Endothelial cell of umbilical vein (primary cell): Measurements from ENCODE around the gene CNDP2. TPM values are rescaled to one million over a fixed set of nuclear protein-coding genes. Genes with fewer than 3 reads are reported as not detected.

ENCODE experiments used
- BruUV-seq: library from RNA; stranded (reverse); fragments of 400-500 nt; replicated peaks from 2 replicates; lab custom pipeline; 2021; lab: Mats Ljungman, UMichigan
- CTCF ChIA-PET: fragments of 300-600, 350-600 bp; sonication (Branson Sonifier 250); formaldehyde crosslinking; loops from one replicate; lab custom pipeline; 2021; ENCODE audit warnings: antibody characterized with exemption, inconsistent platforms; lab: Charles Lee
- POLR2A ChIA-PET: fragments of 300-600, 350-600 bp; sonication (Branson Sonifier 250); formaldehyde crosslinking; loops from one replicate; lab custom pipeline; 2021; ENCODE audit warnings: antibody characterized with exemption, inconsistent platforms; lab: Charles Lee
- DNase-seq: peaks from one replicate; pipeline ENCODE4 v3.0.0-alpha.2; 2011; ENCODE audit warnings: low read depth, low spot score
- FAIRE-seq: peaks from 2 replicates; lab custom pipeline; 2011; peaks lifted over from hg19 to GRCh38; lab: Jason Lieb, UNC
- H2AFZ ChIP-seq: 2 replicates; pipeline ENCODE4 v1.6.0; 2012; ENCODE audit warnings: low read depth, low read length, control low read depth, inconsistent platforms
- H3K27ac ChIP-seq: 2 replicates; pipeline ENCODE4 v1.5.1; 2011; ENCODE audit warnings: low read depth, mild to moderate bottlenecking, control low read depth, low read length, moderate library complexity; ENCODE audit not compliant: insufficient read depth
- H3K27me3 ChIP-seq, 2 experiments: 2 replicates each; pipeline versions ENCODE4 v1.6.0 to v1.6.1; 2011; ENCODE audit warnings: low read length in 2 of 2, mixed read lengths in 1 of 2; ENCODE audit not compliant: control insufficient read depth in 2 of 2, insufficient read depth in 2 of 2
- H3K36me3 ChIP-seq, 2 experiments: 2 replicates in 1 of 2; 3 replicates in 1 of 2; pipeline ENCODE4 v1.5.1; 2011; ENCODE audit warnings: low read length in 2 of 2, mild to moderate bottlenecking in 1 of 2, moderate library complexity in 1 of 2; ENCODE audit not compliant: control insufficient read depth in 2 of 2, insufficient read depth in 2 of 2; ENCODE audit errors: extremely low read depth in 1 of 2
- H3K4me1 ChIP-seq: 3 replicates; pipeline ENCODE4 v1.5.1; 2011; ENCODE audit warnings: mild to moderate bottlenecking, low read length; ENCODE audit not compliant: control insufficient read depth, insufficient read depth; ENCODE audit errors: extremely low read depth
- H3K4me2 ChIP-seq: 2 replicates; pipeline ENCODE4 v1.6.1; 2011; ENCODE audit warnings: low read length, control low read depth, mixed read lengths; ENCODE audit not compliant: insufficient read depth
- H3K4me3 ChIP-seq, 3 experiments: fragments of 200-600 bp in 1 of 3; sonication (generic), shearing (Covaris generic) in 1 of 3; replicated peaks in 1 of 3; 2 replicates each; pipeline ENCODE4 v1.5.1; 2011 to 2016; ENCODE audit warnings: control low read depth in 3 of 3, low read length in 3 of 3, mild to moderate bottlenecking in 2 of 3, inconsistent platforms in 1 of 3, low read depth in 1 of 3, moderate library complexity in 1 of 3; ENCODE audit not compliant: insufficient read depth in 1 of 3
- H3K79me2 ChIP-seq: 2 replicates; pipeline ENCODE4 v1.6.0; 2012; ENCODE audit warnings: low read length, inconsistent platforms; ENCODE audit not compliant: control insufficient read depth, insufficient read depth
- H3K9ac ChIP-seq: replicated peaks from 2 replicates; pipeline ENCODE3; 2011; ENCODE audit warnings: low read length, control low read depth; ENCODE audit not compliant: insufficient read depth; ENCODE audit errors: extremely low read depth
- H3K9me1 ChIP-seq: replicated peaks from 3 replicates; pipeline ENCODE4 v1.6.0; 2011; ENCODE audit warnings: mild to moderate bottlenecking, low read length; ENCODE audit not compliant: control insufficient read depth, insufficient read depth; ENCODE audit errors: extremely low read depth
- H3K9me3 ChIP-seq: replicated peaks from 2 replicates; pipeline ENCODE4 v1.5.1; 2012; ENCODE audit warnings: low read length, inconsistent platforms; ENCODE audit not compliant: control insufficient read depth, insufficient read depth
- H4K20me1 ChIP-seq: replicated peaks from 2 replicates; pipeline ENCODE3; 2011; ENCODE audit warnings: mild to moderate bottlenecking, low read length; ENCODE audit not compliant: control insufficient read depth, insufficient read depth; ENCODE audit errors: extremely low read depth
- CTCF ChIP-seq, 2 donors: IDR thresholded peaks; 1 replicate in 1 of 2; 2 replicates in 1 of 2; pipeline ENCODE4 v1.5.1; 2011; ENCODE audit warnings: low read length in 2 of 2, mild to moderate bottlenecking in 2 of 2, moderate library complexity in 2 of 2, control low read depth in 1 of 2, inconsistent platforms in 1 of 2, low read depth in 1 of 2; ENCODE audit not compliant: insufficient read depth in 1 of 2; ENCODE audit errors: extremely low read depth in 1 of 2
- EZH2 ChIP-seq: IDR thresholded peaks from 2 replicates; pipeline ENCODE4 v1.6.1; 2012; ENCODE audit warnings: borderline replicate concordance, low read depth, mild to moderate bottlenecking, moderate library complexity, low read length, inconsistent platforms; ENCODE audit not compliant: severe bottlenecking
- FOS ChIP-seq: IDR thresholded peaks from 2 replicates; pipeline ENCODE4 v1.6.1; 2011; ENCODE audit warnings: mild to moderate bottlenecking, low read length, moderate library complexity, borderline replicate concordance; ENCODE audit not compliant: insufficient read depth
- GATA2 ChIP-seq: IDR thresholded peaks from 2 replicates; pipeline ENCODE4 v1.7.0; 2011; ENCODE audit warnings: low read depth, mild to moderate bottlenecking, moderate library complexity, mixed read lengths, low read length; ENCODE audit not compliant: insufficient read length, insufficient read depth
- JUN ChIP-seq: IDR thresholded peaks from 2 replicates; pipeline ENCODE4 v1.6.1; 2011; ENCODE audit warnings: borderline replicate concordance, low read depth; ENCODE audit not compliant: insufficient read length, insufficient read depth
- MAX ChIP-seq: IDR thresholded peaks from 2 replicates; pipeline ENCODE4 v1.6.1; 2011; ENCODE audit not compliant: insufficient read depth, insufficient read length
- MYC ChIP-seq: IDR thresholded peaks from one replicate; pipeline ENCODE4 v1.6.1; 2011; ENCODE audit warnings: mild to moderate bottlenecking, low read depth, low read length
- POLR2A ChIP-seq: IDR thresholded peaks from 2 replicates; pipeline ENCODE4 v1.6.1; 2012; ENCODE audit warnings: low read depth, mild to moderate bottlenecking, control low read depth, low read length
- POLR2AphosphoS5 ChIP-seq: IDR thresholded peaks from 2 replicates; pipeline ENCODE4 v1.6.1; 2012; ENCODE audit warnings: low read depth, mild to moderate bottlenecking, control low read depth, low read length, moderate library complexity; ENCODE audit not compliant: insufficient read depth
- dilution Hi-C: fragments of 300-500 bp; cut with MboI; formaldehyde crosslinking; loops from one replicate; pipeline ENCODE4 v1.15.0; 2019; ENCODE audit warnings: low sequenced_read_pairs; ENCODE audit not compliant: extremely low pct_ligation_motif_present
- intact Hi-C: fragments of 100-400 bp; cut with micrococcal nuclease; formaldehyde crosslinking; loops from one replicate; pipeline ENCODE4 v1.10.0; 2022
- polyA plus RNA-seq, 4 experiments: library from polyadenylated mRNA; depleted of rRNA in 3 of 4; stranded (reverse) in 3 of 4; unstranded in 1 of 4; fragments of >200 nt; gene quantifications; 2 replicates each; pipeline versions ENCODE4 v1.2.1 to v1.2.3, GENCODE V29; 2011 to 2012; ENCODE audit warnings: missing spikeins in 1 of 4
- total RNA-seq: library from RNA; stranded (reverse); gene quantifications from 2 replicates; pipeline ENCODE4 v1.2.3, GENCODE V29; 2021

Gene CNDP2
- total and polyA plus RNA-seq, 2 donors (not counting 3 experiments of a cell fraction or from before 2014, with no cell fraction given): 52.9 to 123 TPM

GRCh38 chr18:74544898-74545297, 48.7 kb downstream of the CNDP2 start:
- TF ChIP-seq FOS: no peak
- no peak for TF ChIP-seq MAX
- TF ChIP-seq GATA2: no peak
- no peak for TF ChIP-seq MYC
- TF ChIP-seq EZH2: no peak
- TF ChIP-seq POLR2AphosphoS5: no peak
- no peak for TF ChIP-seq JUN
- no peak for TF ChIP-seq CTCF (IDR thresholded peaks at IDR 0.05; ENCODE audit: extremely low read depth in 1 of 2, insufficient read depth in 1 of 2, low read depth in 1 of 2, low read length in 2 of 2)
- no peak for TF ChIP-seq POLR2A
- DNase-seq (no peak), FAIRE-seq (no peak)
- ChIA-PET POLR2A (no interaction called here), CTCF (interaction anchor here (1.1 kb wide), 1 partner anchor 11 kb away, joined by 4 read pairs; no protein-coding TSS in a partner anchor)
- peaks cover 3% of the 10 kb centered on the region for H3K4me1 ChIP-seq
- no peak overlapping the region for H3K4me3 ChIP-seq
- no peak overlapping the region for H3K4me2 ChIP-seq
- H3K9me1 ChIP-seq: no peaks in the 10 kb centered on the region
- no TSS peak for BruUV-seq
- no peak overlapping the region for H3K27ac ChIP-seq
- H4K20me1 ChIP-seq: no peaks in the 10 kb centered on the region
- H2AFZ ChIP-seq: peak overlapping the region; percentile 31
- H3K27me3 ChIP-seq: no peaks in the 10 kb centered on the region
- H3K9ac ChIP-seq: no peak overlapping the region
- intact Hi-C loops: no loop called here
- no peaks in the 10 kb centered on the region for H3K9me3 ChIP-seq
- H3K79me2 ChIP-seq: no peaks in the 10 kb centered on the region
- no peaks in the 10 kb centered on the region for H3K36me3 ChIP-seq
- dilution Hi-C loops: no loop called here
